ENCODE measurements around the gene TRPT1.

The TRPT1 gene

DNA sequence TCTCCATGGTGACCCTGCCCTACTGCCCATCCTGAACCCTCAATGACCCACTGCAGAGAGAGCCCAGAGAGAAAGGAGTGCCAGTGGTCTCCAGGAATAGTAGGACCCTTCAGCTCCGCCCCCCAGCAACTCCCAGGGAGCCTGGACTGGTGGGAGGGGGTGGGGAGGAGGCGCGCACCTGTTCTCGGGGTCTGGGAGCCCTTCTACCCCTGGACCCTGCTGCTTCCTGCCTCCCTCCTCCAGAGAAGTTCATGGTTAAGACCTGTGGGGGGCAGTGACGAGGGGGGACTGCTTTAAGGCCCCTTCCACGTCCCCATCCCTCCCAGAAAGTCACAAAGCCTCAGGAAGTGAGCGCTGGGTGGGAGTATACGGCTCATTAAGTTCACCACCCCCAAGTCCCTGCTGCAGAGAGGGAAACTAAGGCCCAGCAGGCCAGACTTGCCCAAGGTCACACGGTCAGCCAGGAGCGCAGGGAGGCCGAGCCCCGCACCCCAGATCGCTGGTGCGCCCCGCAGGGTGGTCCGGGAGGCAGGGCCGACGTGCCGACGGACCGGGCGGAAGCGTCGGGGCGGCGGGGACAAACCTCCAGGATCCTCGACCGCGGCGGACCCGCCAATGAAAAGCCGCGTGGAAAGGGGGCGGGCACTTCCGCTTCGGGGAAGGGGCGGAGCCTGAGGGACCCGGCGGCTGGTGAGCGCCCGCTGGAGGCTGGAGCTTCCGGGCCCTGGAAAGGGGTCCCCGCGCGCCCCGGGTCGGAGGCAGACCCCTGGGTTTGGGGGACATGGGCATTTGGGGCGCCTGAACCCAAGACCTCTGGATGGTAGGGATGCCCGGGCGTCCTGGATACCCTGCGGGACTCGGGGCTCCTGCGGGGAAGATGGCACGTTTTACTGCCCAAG is at the start of gene TRPT1, which contains the start of gene NUDT22:
TRPT1 (minus strand) TSS at position 579 of the 899 bp plus-strand sequence; CDS start at position 253, 326 bp downstream.
NUDT22 (plus strand) TSS at position 667 of the 899 bp plus-strand sequence. CDS start 379 bp downstream, outside the sequence.
- no peaks in the 10 kb centered on the region for H3K27me3 Mint-ChIP-seq (ENCODE audit: low read depth, poor library complexity)
- peak within 1 kb of the TSS; percentile 86 for H3K4me3 Mint-ChIP-seq
- no peaks in the 10 kb centered on the region for H3K9me3 Mint-ChIP-seq
- peak within 1 kb of the TSS; percentile 93 for H3K27ac Mint-ChIP-seq
- peak; percentile 96 for DNase-seq
- H3K4me1 Mint-ChIP-seq, result peaks cover 39% of the 10 kb centered on the region
- H3K36me3 Mint-ChIP-seq (ENCODE audit: low read depth), result no peaks in the 10 kb centered on the region
- TF ChIP-seq, protein P1, sequence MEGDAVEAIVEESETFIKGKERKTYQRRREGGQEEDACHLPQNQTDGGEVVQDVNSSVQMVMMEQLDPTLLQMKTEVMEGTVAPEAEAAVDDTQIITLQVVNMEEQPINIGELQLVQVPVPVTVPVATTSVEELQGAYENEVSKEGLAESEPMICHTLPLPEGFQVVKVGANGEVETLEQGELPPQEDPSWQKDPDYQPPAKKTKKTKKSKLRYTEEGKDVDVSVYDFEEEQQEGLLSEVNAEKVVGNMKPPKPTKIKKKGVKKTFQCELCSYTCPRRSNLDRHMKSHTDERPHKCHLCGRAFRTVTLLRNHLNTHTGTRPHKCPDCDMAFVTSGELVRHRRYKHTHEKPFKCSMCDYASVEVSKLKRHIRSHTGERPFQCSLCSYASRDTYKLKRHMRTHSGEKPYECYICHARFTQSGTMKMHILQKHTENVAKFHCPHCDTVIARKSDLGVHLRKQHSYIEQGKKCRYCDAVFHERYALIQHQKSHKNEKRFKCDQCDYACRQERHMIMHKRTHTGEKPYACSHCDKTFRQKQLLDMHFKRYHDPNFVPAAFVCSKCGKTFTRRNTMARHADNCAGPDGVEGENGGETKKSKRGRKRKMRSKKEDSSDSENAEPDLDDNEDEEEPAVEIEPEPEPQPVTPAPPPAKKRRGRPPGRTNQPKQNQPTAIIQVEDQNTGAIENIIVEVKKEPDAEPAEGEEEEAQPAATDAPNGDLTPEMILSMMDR (IDR thresholded peaks at IDR 0.05), result peak; percentile 18

- TF ChIP-seq, protein P1 (IDR thresholded peaks at IDR 0.05), result no peak
Measured at GRCh38 chr11:64275031-64275800, 49.2 kb upstream of the TRPT1 start.

GRCh38 chr11:64269540-64270220 is 43.7 kb upstream of the TRPT1 start:
- peak overlapping the region; percentile 97 for H3K4me3 Mint-ChIP-seq
- TF ChIP-seq, protein P1 (IDR thresholded peaks at IDR 0.05), result no peak
- no peaks in the 10 kb centered on the region for H3K27me3 Mint-ChIP-seq (ENCODE audit: low read depth, poor library complexity)
- peak; percentile 97 for DNase-seq
- no peaks in the 10 kb centered on the region for H3K9me3 Mint-ChIP-seq
- peaks cover 34% of the 10 kb centered on the region for H3K4me1 Mint-ChIP-seq
- no peaks in the 10 kb centered on the region for H3K36me3 Mint-ChIP-seq (ENCODE audit: low read depth)
- H3K27ac Mint-ChIP-seq, result peak overlapping the region; percentile 100

More at GRCh38 chr11:64275031-64275800, 49.2 kb upstream of the TRPT1 start:
- Mint-ChIP-seq H3K36me3 (ENCODE audit: low read depth) (no peaks in the 10 kb centered on the region), H3K4me1 (peaks cover 16% of the 10 kb centered on the region), H3K9me3 (no peaks in the 10 kb centered on the region), H3K27ac (peak overlapping the region; percentile 22), H3K27me3 (ENCODE audit: low read depth, poor library complexity) (no peaks in the 10 kb centered on the region), H3K4me3 (no peak overlapping the region)
- DNase-seq, result no peak

DNA sequence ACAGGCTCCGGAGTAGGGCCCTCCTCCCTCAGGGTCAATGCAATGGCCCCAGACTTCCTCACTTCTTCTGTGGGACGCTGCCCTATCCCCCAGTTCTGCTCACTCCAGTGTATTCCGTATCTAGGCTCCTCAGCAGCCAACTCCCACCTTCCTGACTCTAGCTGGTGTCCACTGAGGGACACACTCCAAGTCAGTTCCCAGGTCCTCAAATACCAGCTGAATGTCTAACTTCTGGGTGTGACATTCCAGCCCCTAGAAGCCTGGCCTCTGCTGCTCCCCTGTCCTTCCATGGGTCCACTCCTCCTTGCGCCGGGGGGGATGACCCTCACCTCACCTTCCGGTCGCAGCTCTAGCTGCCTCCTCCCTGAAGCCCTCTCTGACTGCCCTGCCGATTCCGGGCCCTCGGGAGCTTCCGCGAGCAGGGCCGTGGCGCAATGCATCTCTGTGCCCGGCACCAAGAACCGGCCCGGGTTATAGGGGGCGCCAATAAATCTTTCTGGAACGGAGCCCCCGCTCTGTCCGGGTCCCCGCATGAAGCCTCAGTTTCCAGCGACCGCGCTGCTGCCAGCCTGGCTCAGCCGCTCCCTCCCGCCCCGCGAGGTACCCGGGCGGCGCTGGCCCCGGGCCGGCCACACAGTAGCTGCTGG is 43.0 kb upstream of the TRPT1 start:
- no peaks in the 10 kb centered on the region for H3K27me3 Mint-ChIP-seq (ENCODE audit: low read depth, poor library complexity)
- peaks cover 40% of the 10 kb centered on the region for H3K4me1 Mint-ChIP-seq
- peak overlapping the region; percentile 97 for H3K4me3 Mint-ChIP-seq
- no peaks in the 10 kb centered on the region for H3K9me3 Mint-ChIP-seq
- no peaks in the 10 kb centered on the region for H3K36me3 Mint-ChIP-seq (ENCODE audit: low read depth)
- TF ChIP-seq, protein P1 (IDR thresholded peaks at IDR 0.05), result no peak
- DNase-seq, result peak; percentile 46
- H3K27ac Mint-ChIP-seq, result peak overlapping the region; percentile 98
